ENCODE results near the gene METTL27.

DNA sequence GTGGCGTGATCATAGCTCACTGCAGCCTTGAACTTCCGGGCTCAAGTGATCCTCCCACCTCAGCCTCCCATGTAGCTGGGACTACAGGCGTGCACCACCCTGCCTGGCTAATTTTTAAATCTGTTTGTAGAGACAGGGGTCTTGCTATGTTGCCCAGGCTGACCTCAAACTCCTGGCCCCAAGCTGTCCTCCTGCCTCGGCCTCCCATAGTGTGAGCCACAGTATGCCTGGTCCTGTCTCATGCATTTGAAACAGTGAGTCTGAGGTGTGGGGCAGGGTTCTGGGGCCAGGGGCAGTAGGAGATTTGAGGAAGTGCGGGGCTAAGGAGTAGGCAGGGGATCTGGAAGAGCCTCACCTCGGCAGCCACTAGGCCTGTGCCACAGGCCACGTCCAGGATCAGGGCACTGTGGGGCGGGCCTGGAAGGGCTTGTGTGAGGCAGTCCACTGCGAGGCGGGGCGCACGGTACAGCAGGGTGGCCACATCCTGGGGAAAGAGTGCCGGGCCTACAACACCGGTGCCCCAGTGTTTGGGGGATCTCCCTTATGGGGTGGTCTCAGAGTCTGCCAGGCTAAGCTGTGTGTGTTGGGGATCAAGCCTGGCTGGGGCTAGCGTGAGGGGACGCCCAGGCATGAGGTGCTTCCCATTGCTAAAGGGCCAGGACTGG, 1.5 kb downstream of the METTL27 start:
- TF ChIP-seq, protein P1, sequence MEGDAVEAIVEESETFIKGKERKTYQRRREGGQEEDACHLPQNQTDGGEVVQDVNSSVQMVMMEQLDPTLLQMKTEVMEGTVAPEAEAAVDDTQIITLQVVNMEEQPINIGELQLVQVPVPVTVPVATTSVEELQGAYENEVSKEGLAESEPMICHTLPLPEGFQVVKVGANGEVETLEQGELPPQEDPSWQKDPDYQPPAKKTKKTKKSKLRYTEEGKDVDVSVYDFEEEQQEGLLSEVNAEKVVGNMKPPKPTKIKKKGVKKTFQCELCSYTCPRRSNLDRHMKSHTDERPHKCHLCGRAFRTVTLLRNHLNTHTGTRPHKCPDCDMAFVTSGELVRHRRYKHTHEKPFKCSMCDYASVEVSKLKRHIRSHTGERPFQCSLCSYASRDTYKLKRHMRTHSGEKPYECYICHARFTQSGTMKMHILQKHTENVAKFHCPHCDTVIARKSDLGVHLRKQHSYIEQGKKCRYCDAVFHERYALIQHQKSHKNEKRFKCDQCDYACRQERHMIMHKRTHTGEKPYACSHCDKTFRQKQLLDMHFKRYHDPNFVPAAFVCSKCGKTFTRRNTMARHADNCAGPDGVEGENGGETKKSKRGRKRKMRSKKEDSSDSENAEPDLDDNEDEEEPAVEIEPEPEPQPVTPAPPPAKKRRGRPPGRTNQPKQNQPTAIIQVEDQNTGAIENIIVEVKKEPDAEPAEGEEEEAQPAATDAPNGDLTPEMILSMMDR (conservative IDR thresholded peaks at IDR 0.05), result no peak
- TF ChIP-seq ZFX (IDR thresholded peaks at IDR 0.05), result no peak
